HG02981 (cell line): ENCODE results near the gene GRIA1.
A peak's percentile ranks its signal among the peaks of the same experiment; 100 is the strongest.

ENCODE experiments used
- ATAC-seq: cut with Tn5 transposase; IDR thresholded peaks from one replicate; pipeline ENCODE4 v1.9.1; 2021; ENCODE audit warnings: mild to moderate bottlenecking, moderate library complexity; ENCODE audit not compliant: unreplicated experiment

GRIA1 gene

DNA sequence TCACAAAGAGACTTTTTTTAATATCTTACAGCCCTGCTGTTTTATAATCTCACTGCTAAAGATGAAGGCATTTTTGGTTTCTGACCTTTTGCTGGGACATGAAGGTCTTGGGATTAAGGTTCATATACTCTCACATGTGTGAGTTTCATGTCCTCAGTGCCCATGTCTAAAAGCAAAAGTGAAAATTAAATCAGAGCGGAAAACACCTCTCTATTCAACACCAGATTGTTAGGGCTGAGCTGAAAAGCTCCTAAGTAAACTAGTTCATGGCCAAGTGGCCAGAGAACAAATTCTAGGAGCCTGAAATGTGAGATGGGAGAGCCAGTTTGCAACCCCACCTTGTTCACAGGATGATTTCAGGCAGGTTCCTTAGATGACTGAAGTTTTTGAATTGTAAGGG is 110.9 kb downstream of the GRIA1 start:
- ATAC-seq, result peak; percentile 75

GRCh38 chr5:153605386-153605785 is 114.9 kb downstream of the GRIA1 start:
- ATAC-seq, result no peak

DNA sequence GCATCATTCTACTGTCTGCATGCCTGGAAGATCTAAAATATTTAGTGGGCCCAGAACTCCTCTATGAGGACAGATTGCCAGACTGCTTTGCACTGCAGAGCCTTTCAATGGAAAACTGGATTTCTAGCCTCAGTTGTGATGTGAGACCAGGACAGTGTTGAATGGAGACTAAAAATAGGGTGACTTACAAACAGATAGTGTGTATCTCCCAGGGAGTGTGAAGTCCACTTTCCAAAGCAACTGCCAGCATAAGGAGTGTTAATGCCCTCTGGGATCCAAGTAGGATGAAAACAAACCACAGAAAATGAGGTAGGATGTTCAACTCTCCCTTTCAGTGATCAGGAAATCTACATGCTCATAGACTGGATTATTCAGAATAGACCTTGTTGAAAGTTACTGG is 119.5 kb downstream of the GRIA1 start:
- no peak for ATAC-seq

GRCh38 chr5:153610811-153611210 is 120.3 kb downstream of the GRIA1 start:
- no peak for ATAC-seq

GRCh38 chr5:153613144-153613543 is 122.7 kb downstream of the GRIA1 start:
- ATAC-seq, result no peak

- ATAC-seq, result no peak
Measured at GRCh38 chr5:153613672-153614071, 123.2 kb downstream of the GRIA1 start.

GRCh38 chr5:153617190-153617589 is 126.7 kb downstream of the GRIA1 start:
- no peak for ATAC-seq

DNA sequence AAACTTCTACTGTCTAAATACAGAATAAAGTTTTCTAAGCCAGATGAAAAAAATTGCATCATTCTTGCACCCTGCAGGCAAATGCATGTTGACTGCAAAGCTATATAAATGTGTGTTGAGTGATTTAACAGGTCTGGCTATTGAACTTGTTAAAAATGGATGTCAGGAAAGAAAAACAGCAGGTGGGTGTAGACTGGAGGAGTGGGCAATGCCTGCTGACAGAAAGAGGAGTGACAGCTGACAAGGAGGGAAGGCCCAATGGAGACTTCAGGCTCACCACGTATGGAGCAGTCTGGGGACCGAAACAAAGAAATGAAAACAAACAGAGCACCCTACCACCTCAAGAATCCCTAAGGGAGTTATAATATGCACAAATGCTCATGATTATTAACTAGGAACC is 127.8 kb downstream of the GRIA1 start:
- ATAC-seq, result no peak

- ATAC-seq, result no peak
Measured at GRCh38 chr5:153618867-153619266, 128.4 kb downstream of the GRIA1 start.

DNA sequence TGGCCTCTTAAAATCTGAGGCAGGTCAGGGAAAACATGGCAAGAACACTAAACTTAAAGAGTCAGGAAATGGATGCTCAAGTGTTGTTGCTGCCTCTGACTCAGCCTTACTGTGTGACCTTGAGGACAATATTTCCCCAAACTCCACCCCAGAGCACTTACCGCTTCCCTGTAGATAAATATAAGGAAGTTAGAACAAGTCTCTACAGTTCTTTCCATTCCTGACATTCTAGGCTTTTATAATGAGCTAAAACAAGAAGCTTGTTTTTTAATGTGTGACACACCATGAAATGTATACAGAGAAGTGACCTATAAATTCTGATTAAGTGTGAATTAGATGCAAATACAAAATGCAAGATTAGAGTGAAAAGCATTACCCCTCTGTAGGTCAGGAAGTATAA is 129.3 kb downstream of the GRIA1 start:
- ATAC-seq, result no peak

DNA sequence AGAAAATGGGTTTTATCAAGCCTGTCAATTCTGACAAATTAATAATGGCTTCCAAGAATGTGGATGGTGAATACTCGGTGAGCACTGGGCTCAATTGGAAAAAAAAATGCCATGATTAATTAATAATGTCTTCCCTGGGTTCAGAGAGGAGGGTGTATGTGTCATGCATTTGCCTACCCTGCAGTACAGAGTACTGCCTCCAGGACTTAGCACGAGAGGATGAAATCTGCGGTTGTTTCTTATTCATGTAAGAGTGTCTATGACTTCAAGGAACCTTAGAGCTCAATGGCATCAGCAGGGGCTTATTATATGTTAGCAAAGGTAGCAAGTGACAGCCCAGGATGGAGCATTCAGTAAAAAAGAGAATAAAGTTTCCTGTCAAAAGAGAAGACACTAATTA is 132.7 kb downstream of the GRIA1 start:
- no peak for ATAC-seq

DNA sequence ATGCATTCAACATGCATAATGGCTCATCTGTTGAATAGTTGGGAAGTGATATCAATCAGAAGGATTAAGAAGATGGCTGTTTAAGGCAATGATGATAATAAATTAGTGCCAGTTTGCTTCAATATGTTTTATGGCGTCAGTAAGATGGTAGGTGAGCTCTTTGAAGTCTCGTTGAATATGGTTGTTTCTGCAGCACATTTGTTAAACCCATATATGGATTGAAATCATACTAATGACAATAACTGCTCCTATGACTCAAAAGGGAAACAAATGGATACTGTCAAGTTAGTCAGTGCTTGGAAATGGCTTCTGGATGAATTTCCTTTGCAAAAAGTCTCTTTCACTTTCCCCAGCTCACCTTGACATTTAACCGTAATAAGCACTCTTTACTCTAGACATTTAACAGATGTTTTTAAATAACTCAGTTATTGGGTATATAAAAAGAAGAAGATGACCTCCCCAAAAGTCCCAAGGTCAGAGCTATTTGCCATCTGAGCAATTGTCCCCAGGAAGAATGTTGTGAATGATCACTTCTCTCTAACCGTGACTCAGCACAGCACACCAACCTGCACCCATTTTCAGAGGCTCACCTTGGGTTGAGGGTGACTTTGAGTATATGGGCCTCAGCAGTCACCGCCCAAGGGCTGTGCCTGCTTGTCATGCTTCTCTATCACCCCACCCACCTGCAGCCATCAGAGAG is 133.4 kb downstream of the GRIA1 start:
- ATAC-seq, result no peak

GRCh38 chr5:153624451-153624765 is 133.9 kb downstream of the GRIA1 start:
- ATAC-seq, result no peak

- ATAC-seq, result no peak
Measured at GRCh38 chr5:153625826-153626354, 135.4 kb downstream of the GRIA1 start.

GRCh38 chr5:153626836-153627235 is 136.4 kb downstream of the GRIA1 start:
- ATAC-seq, result no peak

DNA sequence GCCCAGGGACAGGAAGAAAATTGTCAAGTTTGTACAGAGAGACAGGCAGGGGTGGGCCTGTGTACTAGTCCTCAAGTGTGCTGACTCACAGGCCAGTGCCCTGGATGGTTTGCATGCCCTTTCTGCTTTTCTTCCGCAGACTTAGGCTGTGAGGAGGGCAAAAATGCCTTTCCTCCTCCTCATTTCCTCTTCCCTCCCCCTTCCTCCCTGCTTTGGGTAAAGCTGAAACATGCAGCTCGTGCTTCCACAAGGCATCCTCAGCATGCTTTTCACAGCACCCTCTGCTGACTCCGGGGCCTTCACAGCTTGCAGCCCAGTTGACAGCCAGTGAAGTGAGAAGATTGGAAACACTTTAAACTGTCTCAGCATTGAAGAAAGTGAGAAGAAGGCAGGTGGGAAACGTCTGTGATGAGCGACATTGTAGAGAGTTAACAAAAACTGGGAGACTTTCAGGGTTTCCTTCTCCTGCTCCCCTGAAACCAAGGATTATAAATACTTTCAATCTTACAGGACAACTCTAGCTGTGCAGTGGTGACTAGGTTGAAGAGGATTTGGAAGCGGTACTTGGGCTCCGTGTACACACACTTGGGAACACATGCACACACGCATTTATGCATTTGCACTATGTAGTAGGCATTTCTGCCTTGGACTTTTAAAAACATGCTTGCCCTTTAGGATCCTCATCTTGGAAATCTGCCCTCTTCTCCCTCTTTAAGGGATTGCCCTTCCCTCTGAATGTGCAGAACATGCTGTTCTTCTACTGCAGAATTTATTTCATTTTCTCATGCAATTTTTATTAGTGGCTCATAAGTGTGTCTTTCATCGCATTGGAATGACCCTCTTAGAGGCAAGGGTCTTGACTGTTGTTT is 138.8 kb downstream of the GRIA1 start:
- ATAC-seq, result no peak

DNA sequence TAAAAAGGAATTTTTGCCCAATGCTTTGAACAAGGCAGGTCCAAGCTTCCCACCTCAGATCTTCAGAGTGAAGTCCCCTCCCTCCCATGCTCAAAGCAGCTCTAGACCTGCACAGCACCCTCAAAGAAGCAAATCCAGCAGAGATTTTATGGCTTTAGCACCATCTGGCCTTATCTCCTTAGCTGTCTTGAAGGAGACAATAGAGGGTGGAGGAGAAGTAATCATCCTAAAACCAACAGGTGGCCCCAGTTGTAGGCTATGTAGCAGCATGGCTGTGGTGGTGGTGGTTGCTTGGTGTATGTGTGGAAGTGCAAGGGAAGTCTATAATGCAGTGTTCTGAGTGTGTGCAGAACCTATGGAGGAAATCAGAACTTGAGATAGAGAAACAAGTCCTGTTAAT is 140.1 kb downstream of the GRIA1 start:
- no peak for ATAC-seq

DNA sequence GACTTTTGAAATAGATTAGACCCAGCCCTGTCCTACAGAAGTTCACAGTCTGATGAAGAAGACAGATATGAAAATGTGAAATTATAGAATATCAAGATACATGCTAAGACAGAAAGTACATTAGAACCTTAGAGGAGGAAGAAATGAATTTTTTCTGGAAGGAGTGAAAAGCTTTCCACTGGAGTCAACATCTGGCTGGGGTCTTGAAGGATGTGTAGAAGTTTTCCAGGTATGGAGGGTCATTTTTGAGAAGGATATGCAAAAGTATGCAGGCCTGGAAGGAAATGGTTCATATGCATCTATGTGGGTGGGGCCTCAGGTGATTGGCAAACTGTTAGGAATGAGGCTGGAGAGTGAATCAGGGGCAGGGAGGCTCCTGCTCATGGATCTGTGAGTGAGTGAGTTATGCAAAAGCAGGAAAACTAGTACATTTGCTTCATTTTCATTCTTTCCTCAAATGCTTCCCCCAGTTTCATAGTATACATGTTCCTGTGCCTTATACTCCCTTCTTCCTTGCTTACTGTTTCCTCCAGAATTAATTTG is 142.3 kb downstream of the GRIA1 start:
- ATAC-seq, result no peak

GRCh38 chr5:153636670-153637451 is 146.4 kb downstream of the GRIA1 start:
- no peak for ATAC-seq

DNA sequence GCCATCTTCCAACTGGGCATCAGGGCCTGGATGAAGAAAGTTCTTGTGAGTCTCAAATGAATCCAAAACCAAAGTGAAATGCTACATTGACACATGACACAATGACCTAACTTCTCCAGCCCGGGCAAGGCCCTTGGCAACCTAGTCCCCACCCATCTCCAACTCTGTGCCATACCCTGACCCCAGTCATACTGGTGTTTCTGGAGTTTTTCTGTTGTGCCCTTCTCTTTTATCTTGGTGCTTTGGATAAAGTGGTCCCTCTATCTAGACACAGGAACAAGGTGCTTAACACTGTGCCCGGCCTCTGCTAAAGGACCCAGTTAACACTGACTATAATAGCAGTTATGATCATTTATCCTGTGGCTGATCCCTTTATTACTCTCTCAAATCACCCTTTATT is 149.8 kb downstream of the GRIA1 start:
- no peak for ATAC-seq

- ATAC-seq, result no peak
Measured at GRCh38 chr5:153641183-153641688, 150.8 kb downstream of the GRIA1 start.
